ENCODE results near the gene DLG2.
"Not testable (repeated sequence)": the region's sequence is repeated elsewhere in the genome, so short reads cannot be mapped to it uniquely, and the experiment has no call there.

DLG2 gene

DNA sequence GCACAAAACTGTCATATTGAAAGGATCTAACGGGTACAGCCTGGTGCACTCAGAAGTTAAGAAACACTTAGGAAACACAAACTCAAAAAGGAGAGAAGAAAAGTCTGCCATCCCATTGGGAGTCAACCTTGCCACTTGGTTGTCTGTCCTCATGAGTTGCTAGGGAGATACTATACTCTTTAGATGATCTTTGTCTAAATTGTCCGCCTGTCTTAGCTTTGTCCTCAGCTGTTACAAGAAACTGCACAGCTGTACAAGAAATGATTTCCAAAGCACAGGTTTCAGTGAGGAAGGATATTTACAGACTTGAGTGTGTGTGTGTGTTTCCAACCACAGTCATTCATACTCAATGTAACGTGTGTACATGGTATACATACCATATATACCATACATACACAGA is 2171.8 kb downstream of the DLG2 start:
- DNase-seq (ENCODE audit: low spot score): no peak

DNA sequence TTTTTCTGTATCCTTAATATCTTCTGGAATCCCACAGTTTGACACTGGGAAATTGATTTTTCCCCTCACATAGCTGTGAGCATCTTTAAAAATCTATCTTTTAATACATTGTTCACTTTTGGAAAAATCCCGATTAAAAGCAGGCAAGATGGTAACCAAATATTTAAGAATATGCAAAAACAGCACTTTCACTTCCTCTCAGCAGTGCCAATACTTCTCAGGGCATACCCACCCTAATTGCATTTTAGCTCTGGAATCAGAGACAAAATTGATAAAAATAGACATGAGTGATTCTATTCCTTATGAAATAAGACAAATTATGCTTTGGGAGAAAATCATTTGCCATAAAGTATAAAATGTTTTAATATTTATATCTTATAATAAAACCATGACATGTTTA is 2172.5 kb downstream of the DLG2 start:
- no peak for DNase-seq (ENCODE audit: low spot score)

GRCh38 chr11:83449338-83449913 is 2177.7 kb downstream of the DLG2 start:
- DNase-seq (ENCODE audit: low spot score): no peak

- DNase-seq (ENCODE audit: low spot score): no peak
Observed at GRCh38 chr11:83448686-83449085, 2178.5 kb downstream of the DLG2 start.

DNA sequence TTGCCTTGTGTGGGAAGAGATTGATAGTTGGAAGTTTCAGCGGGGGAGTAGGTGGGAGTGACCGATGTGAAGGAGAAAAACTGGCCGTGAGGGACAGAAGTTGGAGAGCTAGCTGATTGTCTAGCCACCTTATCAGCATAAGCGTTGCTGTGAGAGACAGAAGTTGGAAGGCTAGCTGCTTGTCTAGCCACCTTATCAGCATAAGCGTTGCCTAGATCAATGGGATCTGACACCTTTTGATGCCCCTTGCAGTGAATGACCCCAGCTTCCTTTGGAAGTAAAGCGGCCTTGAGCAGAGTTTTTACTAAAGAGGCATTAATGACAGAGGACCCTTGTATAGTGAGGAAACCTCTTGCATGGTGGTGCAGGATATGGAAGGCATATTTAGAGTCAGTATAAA is 2183.3 kb downstream of the DLG2 start:
- DNase-seq (ENCODE audit: low spot score): not testable (repeated sequence)

DNA sequence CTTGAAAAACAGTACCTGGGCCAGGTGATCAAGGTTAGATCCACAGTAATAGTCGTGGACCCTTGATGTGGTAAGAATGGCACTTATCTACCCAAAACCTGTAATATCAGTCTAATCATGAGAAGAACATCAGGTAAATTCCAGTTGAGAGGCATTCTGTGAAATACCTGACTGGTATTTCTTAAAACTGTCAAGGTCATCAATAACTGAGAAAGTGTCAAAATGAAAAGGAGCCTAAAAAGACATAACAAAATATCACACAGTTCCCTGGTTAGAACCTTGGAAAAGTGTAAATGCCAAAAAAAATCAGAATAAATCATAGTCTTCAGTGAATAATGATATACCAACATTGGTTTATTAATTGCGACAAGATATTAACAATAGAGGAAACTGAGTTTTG is 2185.5 kb downstream of the DLG2 start:
- DNase-seq (ENCODE audit: low spot score): no peak

- DNase-seq (ENCODE audit: low spot score): no peak
Observed at GRCh38 chr11:83441171-83441570, 2186.0 kb downstream of the DLG2 start.

DNA sequence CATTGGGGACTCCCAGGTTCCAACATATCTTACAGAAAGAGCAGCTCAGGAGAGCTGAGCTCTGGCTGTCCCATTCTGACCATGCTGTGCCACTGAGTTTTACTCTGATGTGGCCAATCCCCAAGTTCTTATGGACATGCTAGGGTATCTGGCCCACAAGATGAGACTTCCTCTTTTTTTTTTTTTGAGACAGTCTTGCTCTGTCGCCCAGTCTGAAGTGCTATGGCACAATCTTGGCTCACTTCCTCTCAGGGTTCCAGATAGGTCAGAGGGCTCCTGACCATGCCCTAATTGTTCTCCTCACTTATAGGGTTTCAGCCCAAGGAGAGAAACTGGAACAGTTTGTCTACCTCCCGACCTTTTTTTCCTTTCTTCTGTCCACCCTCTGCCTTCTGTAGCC is 2188.7 kb downstream of the DLG2 start:
- no peak for DNase-seq (ENCODE audit: low spot score)

DNA sequence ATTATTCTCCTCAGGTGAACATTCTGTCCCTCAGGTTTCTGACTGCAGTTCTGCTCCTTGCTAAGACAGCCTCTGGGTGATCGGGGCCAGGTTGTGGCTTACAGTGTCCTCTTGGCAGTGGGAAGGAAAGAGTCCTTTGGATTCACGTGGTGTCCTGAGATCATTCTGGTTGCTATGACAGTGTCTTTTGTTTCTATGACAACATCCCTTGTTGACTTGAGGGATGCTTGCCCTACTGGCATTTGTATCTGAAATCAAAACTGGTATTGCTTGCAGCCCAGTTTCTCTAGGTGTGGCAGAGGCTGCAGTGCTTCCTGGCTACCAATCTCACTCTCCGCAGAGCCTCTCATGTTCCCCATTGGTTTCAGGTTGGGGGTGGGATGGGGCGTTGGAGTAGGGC is 2189.2 kb downstream of the DLG2 start:
- no peak for DNase-seq (ENCODE audit: low spot score)

- no peak for DNase-seq (ENCODE audit: low spot score)
Observed at GRCh38 chr11:83436855-83437254, 2190.3 kb downstream of the DLG2 start.

DNA sequence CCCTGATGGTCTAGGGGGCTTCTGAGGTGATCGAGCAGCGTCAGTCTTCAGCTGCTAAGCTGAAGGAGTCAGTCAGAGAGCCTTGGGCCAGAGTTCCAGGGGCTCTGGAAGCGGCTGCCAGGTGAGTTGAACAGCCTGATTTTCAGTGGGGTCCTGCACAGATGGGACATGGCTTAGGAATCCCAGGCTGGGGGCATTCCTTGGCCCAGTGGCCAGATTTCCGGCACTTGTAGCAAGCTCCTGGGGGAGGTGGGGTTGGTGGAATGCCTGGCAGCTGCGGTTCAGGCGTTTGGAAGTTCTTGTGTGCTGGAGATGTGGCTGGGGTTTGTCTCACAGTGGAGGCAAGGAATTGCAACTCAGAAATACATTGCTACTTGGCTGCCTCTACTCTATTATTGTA is 2192.3 kb downstream of the DLG2 start:
- not testable (repeated sequence) for DNase-seq (ENCODE audit: low spot score)

DNA sequence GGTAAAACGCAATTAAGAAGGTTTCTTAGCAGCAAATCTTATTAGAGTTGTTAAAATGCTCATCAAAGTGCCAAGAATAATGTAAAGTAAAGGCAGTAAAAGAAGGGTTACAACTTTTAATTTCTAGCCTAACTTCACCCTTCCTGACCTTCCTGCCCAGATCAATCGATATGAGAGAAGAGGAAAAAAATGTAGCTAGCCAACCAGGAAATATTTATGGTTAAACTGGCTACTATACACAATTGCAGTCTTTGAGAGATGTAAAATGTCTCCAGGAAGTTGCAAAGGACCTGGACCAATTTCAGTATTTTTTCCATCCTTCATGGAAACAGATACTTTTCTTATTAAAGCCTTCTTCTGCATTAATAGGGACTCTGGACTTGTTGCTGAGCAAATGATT is 2199.2 kb downstream of the DLG2 start:
- DNase-seq (ENCODE audit: low spot score): no peak

DNA sequence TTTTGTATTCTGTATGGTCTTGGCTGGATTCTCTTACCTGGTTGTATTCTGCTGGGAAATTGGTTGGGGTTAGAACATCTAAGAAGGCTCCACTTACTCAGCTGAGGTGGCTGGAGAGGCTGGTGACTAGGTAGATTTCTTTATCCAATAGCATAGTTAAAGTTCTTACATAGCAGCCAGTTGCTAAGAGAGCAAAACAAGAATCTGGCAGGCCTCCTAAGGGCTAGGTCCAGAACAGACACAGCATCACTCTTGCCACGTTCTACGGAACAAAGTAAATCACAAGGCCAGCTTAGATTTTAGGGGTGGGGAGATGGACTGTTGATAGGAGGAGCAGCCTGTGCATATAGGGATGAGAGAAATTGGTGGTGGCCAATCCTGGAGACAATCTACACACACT is 2199.6 kb downstream of the DLG2 start:
- no peak for DNase-seq (ENCODE audit: low spot score)

GRCh38 chr11:83425137-83425466 is 2202.0 kb downstream of the DLG2 start:
- no peak for DNase-seq (ENCODE audit: low spot score)

DNA sequence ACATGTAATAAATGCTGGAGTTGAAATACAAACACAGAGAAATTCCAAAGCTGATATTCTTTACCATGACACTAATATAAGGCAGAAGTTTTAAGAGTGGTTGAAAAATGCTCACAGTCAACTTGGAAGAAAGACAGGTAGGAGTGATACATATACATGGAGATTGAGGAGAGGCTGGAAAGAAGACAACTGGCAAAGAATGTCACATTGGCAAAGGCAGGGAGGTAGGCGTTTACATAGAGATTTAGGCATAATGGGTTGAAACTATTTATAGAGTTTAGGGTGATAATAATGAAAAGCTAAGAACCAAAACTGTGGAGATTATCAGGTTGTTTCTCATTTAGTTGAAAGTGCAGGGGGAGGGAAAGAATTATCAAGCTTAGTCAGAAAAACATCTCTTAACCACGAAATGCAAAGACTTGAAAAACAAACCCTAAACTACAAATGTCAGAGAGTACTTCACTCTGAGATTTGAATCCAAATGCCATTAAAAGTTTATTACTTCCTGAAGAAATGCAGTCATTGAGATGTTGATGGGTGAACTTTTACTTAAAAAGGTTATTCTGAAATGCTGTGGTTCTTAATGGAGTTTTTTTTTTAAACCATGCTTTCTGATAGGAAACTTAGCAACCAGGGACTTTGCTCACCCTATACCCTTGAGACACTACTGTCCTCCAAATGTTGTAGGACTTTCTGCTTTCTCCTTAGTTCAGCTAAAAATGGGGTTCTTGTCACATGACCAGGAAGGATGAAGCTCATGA is 2202.6 kb downstream of the DLG2 start:
- DNase-seq (ENCODE audit: low spot score): no peak

DNA sequence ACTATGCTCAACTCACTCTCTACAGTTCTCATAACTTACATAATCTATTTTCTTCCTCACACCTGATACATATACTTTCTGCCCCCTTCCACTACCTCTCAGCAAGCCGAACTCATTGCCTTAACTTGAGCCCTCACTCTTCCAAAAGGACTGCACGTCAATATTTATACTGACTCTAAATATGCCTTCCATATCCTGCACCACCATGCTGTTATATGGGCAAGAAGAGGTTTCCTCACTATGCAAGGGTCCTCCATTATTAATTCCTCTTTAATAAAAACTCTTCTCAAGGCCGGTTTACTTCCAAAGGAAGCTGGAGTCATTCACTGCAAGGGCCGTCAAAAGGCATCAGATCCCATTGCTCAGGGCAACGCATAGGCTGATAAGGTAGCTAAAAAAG is 2204.5 kb downstream of the DLG2 start:
- not testable (repeated sequence) for DNase-seq (ENCODE audit: low spot score)

GRCh38 chr11:83410605-83411565 is 2216.3 kb downstream of the DLG2 start:
- DNase-seq (ENCODE audit: low spot score): no peak

DNA sequence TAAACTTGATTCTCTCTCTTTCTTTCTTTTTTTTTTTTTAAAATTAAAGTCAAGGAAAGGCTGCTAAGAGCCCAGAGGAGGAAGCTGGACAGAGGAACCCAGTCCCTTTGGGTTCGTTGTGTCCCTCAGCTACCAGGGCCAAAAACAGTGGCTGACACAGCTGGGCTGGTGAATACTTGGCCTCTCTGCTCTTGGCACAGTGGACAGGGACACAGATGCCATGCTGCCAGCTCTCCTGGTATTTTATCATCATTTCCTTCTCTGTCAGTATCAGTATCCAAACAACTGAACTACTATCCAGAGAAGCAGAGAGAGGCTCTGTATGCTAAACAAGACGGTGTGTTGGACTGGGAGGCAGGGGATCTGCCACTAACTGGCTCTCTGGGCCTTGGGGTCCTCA is 2217.3 kb downstream of the DLG2 start:
- no peak for DNase-seq (ENCODE audit: low spot score)

- DNase-seq (ENCODE audit: low spot score): no peak
Observed at GRCh38 chr11:83409476-83409875, 2217.7 kb downstream of the DLG2 start.

GRCh38 chr11:83408946-83409345 is 2218.2 kb downstream of the DLG2 start:
- no peak for DNase-seq (ENCODE audit: low spot score)
